Fibroblast of gingiva (primary cell): ENCODE data around the gene TSC22D3.
"Not testable (repeated sequence)": the region's sequence is repeated elsewhere in the genome, so short reads cannot be mapped to it uniquely, and the experiment has no call there.

Experiments used
- DNase-seq: peaks from one replicate; pipeline ENCODE4 v3.0.0-alpha.2; 2011; ENCODE audit warnings: low read depth

TSC22D3 gene

DNA sequence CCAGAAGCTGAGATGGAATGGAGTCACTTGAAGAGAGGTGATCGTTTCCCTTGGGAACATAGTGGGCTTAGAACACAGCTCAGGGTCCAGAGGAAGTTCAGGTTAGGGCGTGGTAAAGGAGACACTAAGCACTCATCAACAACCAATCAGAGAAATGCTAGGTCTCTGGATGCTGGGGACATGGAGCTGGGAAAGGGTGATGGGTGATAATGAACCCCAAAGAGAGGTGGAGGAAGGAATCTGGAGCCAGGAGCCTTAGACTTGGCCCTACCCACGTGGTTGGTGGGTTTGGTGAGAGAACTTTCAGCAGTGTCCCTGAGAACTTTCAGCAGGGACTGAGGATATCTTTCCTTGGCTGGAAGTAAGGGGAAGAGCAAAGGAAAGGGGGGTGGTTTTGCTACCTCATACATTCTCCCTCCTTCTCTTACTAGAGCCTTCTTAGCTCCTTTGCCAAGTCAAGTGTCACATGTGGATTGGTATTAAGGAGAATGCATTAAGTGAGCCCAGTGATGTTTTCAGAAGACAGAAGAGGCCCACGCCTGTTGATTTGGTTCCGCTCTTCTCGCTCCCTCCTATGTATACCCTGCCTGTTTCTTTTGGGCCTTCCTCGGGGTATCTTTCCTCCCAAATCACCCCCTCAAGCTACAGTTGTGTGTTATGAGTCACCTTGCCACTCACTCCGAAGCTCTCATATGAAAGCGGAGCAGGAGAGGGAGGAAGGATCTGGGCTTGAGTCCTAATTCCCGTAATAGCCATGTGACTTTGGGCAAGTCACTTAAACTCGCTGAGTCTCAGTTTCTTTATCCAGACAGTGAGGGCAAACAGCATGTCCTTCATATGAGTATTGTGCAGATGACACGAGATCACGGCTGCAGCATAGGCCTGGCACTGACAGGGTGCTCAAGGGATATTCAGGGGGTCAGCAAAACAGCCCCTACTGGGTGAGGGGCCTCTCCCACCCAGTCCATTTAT lies 63.1 kb downstream of the TSC22D3 start:
- DNase-seq: peak; percentile 74

DNA sequence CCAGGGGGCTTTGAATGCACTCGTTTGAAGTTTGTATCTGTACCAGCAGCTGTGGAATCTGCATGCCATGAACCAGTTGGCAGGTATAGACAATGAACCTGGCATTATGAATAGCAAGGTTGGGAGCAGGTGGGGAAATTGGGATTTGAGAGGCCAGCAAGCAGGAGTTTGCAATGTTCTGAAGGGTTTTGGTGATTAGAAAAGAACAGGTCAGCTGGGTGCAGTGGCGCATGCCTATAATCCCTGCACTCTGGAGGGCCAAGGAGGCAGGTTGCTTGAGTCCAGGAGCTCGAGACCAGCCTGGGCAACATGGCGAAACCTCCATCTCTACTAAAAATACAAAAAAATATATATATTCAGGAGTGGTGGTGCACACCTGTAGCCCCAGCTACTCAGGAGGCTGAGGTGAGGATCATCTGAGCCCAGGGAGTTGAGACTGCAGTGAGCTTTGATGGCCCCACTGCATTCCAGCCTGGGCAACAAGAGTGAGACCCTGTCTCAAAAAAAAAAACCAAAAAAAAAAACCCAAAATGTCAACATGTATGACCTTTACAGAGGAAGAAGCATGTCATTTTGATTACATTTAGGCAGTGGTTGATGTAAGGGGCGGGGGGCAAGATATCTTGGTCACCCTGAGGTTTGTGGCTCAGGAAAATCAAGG lies 63.9 kb downstream of the TSC22D3 start:
- no peak for DNase-seq

DNA sequence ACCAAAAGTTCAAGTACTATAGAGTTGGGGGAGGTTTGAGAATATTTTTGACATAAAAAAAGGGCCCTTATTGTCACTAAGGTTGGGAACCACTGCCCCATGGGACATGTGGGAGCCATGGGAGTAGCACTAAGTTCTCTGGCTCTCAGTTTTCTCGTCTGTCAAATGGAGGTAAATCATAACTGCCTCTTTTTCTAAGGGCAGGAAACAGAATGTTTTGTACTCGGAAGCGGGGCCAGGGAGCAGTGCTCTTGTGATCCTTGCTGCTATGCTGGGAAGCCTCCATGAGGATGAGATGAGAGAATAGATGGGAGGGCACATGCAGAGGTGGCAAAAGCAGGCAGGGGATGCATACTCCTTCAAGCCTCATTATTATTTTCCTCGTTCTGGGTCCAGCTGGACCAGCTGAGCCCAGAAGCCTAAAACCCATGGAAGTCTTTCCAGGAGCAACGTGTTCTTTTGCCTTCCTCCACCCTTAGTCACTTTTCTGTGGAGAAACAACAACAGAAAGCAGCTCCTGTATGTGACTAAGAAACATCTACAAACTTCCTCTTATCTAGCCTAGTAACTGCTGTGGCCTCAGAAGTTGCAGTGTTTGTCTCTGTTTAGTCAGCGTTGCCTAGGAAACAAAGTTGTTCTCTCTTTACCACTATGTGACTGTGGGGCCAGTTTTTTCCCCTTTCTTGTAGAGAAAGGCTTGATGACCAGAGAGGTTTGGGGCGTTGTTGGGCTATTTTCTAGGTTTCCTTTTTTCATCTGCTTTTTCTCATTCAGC lies 64.8 kb downstream of the TSC22D3 start:
- peak; percentile 93 for DNase-seq

DNA sequence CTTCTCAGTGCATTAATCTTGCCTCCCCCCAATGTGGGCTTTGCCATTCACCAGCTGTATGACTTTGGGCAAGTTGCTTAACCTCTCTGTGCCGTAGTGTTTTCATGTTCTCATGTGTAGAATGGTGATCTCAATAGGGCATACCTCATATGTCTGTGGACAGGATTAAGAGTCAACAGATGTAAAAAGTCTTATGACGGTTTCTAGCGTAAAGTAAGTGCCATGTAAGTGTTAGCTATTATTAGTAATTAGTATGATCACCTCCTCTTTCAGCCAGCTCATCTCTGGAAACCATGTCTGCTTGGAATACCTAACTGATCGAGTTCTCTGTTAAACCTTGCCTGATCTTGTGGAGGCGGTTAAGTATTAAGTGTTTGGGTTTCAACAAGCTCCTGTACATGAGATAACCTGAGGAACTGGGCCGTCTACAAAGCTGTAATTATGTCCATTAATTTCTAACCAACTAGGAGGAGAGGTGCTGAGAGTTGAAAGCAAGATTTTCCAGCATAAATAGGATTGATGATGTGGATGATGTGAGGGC lies 66.3 kb downstream of the TSC22D3 start:
- DNase-seq: no peak

DNA sequence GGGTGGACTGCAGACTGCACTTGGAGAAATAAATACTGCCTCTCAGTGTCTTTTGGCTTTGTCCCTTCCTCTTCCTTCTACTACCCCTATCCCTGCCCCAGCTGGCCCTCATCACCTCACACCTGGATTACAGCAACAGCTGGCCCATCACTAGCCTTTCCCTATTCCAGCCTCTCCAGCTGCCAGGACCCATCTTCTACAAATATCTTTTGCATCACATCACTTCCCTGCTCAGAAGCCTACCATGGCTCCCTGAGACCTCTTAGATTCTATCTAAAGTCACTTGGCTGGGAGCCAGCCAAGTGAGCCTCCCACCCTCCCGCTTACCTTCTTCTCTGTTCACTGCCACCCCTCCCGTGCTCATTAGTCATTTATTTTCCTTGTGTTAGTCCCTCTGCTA lies 66.8 kb downstream of the TSC22D3 start:
- no peak for DNase-seq

DNA sequence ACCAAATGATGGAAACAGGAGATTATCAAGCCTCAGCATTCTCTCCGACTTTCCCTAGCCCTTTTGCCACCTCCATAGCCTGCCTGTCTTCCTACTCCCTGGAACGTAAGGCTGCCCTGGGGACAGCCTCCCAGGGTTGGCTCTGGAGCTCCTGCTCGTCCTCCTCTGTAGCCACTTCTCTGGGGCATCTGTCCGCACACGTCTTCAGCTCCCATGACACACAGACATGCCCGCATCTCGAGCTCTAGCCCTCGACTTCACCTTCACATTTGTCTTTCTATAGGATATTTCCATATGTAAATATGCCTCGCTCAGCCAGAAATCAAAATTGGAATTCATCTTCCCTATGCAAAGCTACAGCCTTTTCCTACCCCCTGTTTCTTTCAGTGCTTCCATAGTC lies 67.7 kb downstream of the TSC22D3 start:
- DNase-seq: no peak

DNA sequence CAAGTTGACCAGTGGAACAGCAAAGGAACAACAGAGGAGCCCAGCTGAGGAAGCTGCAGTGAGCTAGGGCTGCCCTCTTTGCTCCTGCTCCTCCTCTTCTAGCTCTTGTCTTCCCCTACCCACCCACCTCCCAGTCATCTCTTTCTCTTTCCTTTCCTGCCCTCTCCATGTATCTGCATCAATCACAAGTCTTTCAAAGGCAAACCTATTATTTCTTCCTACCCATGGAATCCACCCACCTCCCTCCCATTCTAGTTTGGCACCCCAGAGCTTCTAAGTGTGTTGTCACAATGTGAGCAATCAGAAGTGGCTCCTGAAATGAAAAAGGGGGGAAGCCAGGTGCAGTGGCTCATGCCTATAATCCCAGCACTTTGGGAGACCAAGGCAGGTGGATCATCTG lies 69.3 kb downstream of the TSC22D3 start:
- no peak for DNase-seq

DNA sequence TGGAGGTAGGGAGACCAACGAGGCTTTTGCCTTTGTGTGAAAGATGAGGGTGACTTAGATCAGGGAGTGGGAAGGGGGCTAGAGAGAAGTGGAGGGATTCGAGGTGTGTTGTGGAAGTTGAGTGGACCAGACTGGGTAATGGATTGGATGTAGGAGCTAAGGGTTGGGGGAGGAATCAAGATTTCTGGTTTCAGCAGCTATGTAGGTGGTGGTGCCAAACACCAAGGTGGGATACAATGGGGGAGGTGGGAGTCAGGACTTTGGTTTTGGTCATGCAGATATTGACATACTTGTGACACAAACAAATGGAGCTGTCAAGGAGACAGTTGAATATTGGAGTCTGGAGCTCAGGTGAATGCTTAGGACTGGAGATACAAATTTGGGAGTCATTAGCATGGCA lies 71.0 kb downstream of the TSC22D3 start:
- no peak for DNase-seq

DNA sequence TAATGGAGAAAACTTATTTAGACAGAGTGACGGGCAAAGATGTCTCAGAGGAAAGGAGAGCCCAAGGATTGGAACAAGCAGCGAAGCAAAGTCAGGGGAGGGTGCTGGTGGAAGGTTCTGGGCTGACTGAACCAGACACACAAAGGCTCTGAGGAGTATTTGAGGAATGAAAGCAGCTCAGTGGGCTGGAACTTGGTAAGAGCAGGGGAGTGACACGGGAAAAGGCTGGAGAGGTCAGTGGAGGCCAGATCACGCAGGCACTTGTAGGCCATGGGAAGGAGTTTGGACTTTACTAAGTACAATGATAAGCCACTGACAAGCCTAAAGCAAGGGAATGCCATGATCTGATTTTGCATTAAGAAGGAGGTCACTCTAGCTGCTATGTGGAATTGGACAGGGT lies 71.4 kb downstream of the TSC22D3 start:
- DNase-seq: no peak

DNA sequence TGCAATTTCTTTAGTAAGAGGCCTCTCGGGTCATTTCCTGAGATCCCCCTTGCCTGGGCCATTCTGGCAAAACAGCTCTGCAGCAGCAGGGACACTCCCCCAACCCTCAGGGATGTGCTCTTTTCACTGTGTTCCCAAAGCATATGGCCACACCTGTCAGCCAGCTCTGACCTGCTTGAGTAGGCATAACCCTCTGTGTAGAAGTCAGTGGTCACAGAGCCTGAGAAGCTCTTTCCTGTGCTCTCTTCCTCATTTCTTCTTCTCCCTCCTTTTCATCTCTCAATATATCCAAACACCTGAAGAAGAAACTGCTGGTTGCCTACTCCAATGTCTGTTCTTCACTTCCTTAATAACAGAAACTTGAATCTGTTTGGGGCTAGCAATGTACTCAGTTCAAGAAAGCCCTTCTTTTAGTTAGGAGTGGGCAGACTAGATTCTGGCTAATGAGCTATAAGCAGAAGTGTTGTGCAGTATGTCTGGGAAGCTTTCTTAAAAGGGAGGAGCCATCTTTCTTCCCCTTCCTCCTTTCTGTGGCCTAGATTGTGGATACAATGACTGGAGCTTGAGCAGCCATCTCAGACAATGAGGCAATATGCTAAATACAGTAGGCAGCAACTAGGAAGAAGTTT lies 74.0 kb downstream of the TSC22D3 start:
- no peak for DNase-seq

DNA sequence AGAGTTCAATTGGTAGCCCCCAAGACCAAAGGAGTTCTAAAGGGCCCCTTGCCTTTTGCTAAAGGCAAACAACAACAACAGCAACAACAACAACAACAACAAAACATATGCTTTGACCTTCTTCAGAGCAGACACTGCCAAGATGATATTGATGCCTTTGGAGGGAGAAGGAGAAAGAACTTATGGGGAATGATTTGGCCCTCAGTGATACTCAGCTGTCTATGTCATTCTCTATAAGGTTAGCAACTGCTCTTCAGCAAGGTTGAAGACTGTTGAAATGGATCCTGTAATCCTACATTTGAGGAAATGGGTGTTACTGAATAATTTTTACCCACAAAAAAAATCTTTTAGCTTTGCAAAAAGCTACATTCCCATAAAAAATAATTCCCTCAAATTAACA lies 74.8 kb downstream of the TSC22D3 start:
- no peak for DNase-seq

DNA sequence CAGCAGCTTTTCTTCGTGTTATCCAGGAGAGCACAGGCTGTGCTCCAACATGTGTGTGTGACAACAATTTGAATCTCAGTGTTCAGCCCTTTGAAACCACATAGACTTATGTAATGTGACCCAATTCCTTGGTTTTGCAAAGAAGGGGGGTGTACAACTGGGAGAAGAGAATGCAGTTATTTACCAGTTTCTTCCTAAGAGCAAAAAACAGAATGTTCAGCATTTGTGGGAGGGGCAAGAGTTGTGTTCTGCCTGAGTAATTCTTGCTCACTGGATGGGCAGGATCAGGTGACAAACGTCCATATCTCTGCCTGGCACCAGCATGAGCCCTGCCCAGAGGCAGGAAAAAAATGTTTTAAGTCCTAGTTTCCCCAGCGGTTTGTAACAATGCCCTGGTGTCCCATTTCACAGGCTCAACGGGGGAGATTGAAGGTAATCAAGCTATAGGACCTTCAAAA lies 75.2 kb downstream of the TSC22D3 start:
- DNase-seq: peak; percentile 85

DNA sequence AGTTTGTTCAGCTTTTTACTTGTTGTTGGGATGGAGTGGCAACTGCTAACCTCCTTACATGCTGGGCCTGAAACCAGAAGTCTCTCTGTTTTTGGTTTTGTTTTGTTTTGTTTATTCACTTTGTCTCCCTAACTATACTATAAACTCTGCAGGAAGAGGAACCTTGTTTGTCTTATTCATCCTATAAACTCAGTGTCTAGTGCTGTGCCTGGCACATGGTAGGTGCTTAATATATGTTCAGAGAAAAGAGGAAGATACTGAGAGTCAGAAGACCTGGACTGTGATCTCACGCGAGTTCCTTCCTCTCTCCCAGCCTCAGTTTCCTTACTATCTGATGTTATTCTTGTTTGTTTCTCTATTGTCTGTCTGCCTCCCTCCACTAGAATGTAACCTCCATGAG lies 76.0 kb downstream of the TSC22D3 start:
- no peak for DNase-seq

DNA sequence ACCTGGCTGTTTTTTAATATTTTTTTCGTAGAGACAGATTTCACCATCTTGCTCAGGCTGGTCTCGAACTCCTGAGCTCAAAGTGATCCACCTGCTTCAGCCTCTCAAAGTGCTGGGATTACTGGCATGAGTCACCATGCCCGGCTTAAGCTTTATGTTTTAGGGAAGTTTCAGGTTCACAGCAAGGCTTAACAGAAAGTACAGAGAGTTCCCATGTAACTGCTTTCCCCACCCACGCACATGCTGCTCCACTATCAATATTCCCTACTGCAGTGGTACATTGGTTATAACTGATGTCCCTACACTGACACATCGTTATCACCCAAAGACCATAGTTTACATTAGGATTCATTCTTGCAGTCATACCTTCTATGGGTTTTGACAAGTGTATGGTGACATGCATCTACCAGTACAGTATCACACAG lies 84.6 kb downstream of the TSC22D3 start:
- no peak for DNase-seq

DNA sequence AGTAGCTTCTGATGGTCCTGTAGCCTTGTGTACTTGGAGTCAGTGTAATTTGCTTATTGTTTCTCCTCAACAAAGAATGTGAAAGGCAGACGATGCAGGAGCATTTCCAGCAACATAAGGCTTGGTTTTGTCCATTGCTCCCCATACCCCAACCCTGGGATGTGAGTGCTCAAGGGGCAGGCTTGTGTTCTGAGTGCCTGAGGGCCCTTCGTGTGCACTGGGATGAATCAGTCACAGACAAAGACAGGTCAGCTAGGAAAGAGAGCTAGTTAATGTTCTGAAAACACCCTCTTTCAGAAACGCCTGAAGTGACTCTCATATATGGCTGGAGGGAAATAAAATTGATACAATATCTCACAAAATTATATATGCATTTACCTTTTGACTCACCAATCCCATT lies 88.1 kb downstream of the TSC22D3 start:
- DNase-seq: no peak

DNA sequence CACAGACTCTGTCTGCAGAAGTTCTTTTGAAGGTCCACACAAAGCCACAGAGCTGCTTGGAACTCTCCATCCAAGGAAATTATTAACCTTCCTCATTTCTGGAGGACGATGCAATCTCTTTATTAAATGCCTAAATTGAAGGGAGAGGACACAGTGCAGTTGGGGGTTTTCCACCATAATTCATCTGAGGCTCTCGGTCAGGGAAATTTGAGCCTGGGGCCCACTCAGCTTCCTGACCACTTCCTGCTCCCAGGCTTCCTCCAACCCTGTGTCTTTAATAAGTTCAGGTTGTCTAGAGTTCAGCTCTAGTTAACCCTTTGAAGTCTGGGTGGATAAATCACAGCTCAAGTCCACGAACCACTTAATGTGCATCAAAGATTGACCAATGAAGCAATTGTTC lies 88.8 kb downstream of the TSC22D3 start:
- no peak for DNase-seq

DNA sequence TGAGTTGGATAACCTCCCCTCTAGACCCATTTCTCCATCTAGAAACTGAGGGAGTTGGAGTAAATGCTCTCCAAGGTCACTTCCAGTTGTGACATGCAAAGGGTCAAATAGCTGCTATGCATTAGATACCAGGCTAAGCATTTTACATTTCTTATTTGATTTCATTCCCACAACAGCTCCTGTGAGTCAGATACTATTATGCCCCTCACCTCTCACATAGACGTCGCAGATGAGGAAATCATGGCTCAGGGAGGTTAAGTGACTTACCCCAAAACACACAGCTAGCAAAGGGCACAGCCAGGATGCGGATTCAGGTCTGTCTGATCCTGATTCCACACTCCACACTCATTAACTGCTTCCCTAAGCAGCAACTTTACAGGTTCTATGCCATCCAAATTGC lies 89.6 kb downstream of the TSC22D3 start:
- no peak for DNase-seq

DNA sequence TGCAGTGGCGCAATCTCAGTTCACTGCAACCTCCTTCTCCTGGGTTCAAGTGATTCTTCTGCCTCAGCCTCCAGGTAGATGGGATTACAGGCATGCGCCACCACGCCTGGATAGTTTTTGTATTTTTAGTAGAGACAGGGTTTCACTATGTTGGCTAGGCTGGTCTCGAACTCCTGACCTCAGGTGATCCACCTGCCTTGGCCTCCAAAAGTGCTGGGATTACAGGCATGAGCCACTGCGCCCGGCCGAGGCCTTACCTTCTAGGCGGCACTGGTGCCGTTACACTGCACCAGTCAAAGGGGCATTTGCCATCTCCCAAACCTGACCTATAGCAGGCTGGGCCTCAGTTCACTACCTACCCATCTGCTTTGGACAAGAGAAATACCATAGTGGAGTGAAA lies 90.0 kb downstream of the TSC22D3 start:
- DNase-seq: not testable (repeated sequence)

DNA sequence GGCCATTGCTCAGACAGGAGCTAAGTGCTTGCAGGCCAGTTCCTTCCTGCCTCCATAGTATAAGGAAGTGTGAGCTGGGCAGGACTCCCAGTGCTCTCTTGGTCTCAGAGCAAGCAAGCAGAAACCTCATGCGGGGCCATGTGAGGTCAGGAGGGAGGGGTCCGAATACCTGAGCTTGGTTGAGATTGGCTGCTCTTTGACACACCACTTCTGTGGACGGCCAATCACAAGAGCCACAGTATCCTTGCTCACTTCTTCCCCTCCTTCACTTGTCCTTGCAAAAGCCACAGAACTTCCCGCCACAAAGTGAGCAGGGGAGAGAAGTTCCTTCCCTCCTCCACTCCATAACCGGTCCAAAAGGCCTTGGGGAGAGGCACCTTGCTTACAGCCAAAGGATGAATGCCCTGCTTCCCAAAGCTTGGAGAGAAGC lies 90.6 kb downstream of the TSC22D3 start:
- peak; percentile 29 for DNase-seq

DNA sequence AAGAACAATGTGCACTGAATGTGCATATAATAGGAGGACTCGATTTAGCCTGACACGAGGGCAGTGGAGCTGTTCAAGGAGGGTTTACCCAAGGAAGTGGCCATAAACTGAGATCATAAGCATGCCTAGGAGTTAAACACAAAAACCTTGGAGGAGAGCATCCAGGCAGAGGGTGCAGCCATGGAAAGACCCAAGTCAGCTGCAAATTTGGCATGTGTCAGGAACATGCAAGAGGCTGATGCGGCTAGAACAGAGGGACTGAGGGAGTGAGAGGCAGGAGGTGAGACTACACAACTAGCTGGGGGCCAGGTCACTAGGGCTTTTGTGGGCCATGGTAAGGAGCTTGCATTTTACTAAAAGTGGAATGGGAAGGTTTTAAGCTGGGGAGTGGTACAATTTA lies 91.7 kb downstream of the TSC22D3 start:
- DNase-seq: no peak

DNA sequence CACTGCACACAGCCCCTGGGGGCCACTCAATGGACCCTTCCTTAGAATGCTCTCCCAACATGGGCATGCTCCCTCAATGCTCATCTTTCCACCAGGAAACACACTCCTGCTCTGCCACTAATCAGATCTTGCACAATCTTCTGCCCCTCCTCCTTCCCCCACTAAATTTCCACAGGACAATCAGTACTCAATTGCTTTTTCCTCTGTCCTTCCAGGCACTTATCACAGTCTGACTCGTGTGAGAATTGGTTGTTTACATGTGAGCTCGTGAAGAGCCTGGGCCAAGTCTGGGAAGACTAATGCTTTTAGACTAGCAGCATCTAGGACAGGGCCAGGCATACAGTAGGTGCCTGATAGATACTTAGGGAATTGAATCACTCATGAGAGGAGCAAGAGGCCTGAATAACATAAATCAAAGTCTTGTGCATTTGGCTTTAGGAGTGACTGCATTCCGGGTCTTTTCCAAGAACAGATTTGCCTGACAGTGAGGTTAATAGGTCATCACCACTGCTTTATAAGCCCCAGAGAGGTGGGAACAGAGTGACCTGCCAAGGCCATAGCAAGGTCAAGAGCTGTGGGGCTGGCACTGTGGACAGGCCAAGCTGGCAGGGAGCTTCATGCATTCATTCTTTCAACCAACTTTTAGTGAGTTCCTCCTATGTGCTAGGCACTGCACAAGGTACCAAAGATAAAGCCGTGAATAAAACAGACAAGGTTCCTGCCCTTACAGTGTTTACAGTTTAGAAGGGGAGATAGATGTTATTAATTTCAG lies 92.3 kb downstream of the TSC22D3 start:
- DNase-seq: peak; percentile 49
